Transverse colon (tissue), 4 donors: Measurements from ENCODE around the gene HS3ST4. TPM values are rescaled to one million over a fixed set of nuclear protein-coding genes. Genes with fewer than 3 reads are reported as not detected.

Experiments
- DNase-seq: peaks from one replicate; pipeline ENCODE4 v3.0.0-alpha.2; 2019
- H3K27ac ChIP-seq, 4 donors: fragments of 200-600 bp; sonication (generic); 2 replicates each; pipeline ENCODE4 v1.5.1; 2016 to 2018; ENCODE audit warnings: inconsistent platforms in 4 of 4
- H3K27me3 ChIP-seq: fragments of 200-600 bp; sonication (generic); 2 replicates; pipeline ENCODE4 v1.5.1; 2017; ENCODE audit warnings: inconsistent platforms
- H3K36me3 ChIP-seq, 4 donors: fragments of 200-600 bp; sonication (generic); 2 replicates each; pipeline ENCODE4 v1.5.1; 2017 to 2019; ENCODE audit warnings: inconsistent platforms in 4 of 4
- H3K4me1 ChIP-seq, 4 donors: fragments of 200-600 bp; sonication (generic); 2 replicates each; pipeline ENCODE4 v1.5.1; 2017 to 2020; ENCODE audit warnings: inconsistent platforms in 4 of 4
- H3K4me3 ChIP-seq, 4 donors: fragments of 200-600 bp; sonication (generic); 1 replicate in 1 of 4; 2 replicates in 3 of 4; pipeline versions ENCODE4 v1.5.1 to v1.6.1; 2017 to 2019; ENCODE audit warnings: inconsistent platforms in 4 of 4
- H3K9me3 ChIP-seq, 2 donors: fragments of 200-600 bp; sonication (generic); 2 replicates each; pipeline ENCODE4 v1.5.1; 2017 to 2019; ENCODE audit warnings: inconsistent platforms in 2 of 2
- EP300 ChIP-seq: sonication (generic); formaldehyde crosslinking; IDR thresholded peaks from one replicate; pipeline ENCODE4 v1.6.1; 2017; ENCODE audit warnings: antibody characterized with exemption, low read depth
- POLR2A ChIP-seq: fragments of 450-650 bp; IDR thresholded peaks from one replicate; pipeline ENCODE4 v1.6.1; 2016; ENCODE audit warnings: antibody characterized with exemption, mild to moderate bottlenecking, moderate library complexity
- POLR2AphosphoS5 ChIP-seq, 3 donors: sonication (generic); formaldehyde crosslinking; IDR thresholded peaks; one replicate each; pipeline ENCODE4 v1.6.1; 2016; ENCODE audit warnings: antibody characterized with exemption in 3 of 3
- WGBS, 2 donors: methylation state at CpG; one replicate each; pipeline ENCODE4 v1.1.5; 2018; ENCODE audit warnings: low coverage in 1 of 2; 5-methylcytosine and 5-hydroxymethylcytosine counted together
- in situ Hi-C, 4 donors: fragments of 200-750 bp; cut with MboI; loops; one replicate each; pipeline versions ENCODE4 v1.15.0 to v1.15.1; 2017; ENCODE audit warnings: low sequenced_read_pairs in 3 of 4, low pct_ligation_motif_present in 1 of 4, low pct_unique_long_range_greater_than_20kb in 1 of 4
- intact Hi-C: fragments of 100-400 bp; cut with DNase I; formaldehyde crosslinking; loops from one replicate; pipeline ENCODE4 v1.15.1; 2023; ENCODE audit warnings: low total_unique reads
- total RNA-seq, 4 donors: library from RNA; depleted of rRNA; stranded (reverse); fragments of >200 nt; gene quantifications; one replicate each; pipeline ENCODE4 v1.1.0, GENCODE V29; 2016
- TF ChIP-seq, protein P1 (sequence below), 5 experiments: fragments of 200-600 bp in 3 of 5; fragments of 450-650 bp in 2 of 5; sonication (generic) in 3 of 5; IDR thresholded peaks; 1 replicate in 2 of 5; 2 replicates in 3 of 5; pipeline ENCODE4 v1.5.1; 2016 to 2017; ENCODE audit warnings: antibody characterized with exemption in 5 of 5, inconsistent platforms in 3 of 5, mild to moderate bottlenecking in 2 of 5, moderate library complexity in 1 of 5

Gene HS3ST4
- total RNA-seq, 4 donors from 2014 or later: not detected

DNA sequence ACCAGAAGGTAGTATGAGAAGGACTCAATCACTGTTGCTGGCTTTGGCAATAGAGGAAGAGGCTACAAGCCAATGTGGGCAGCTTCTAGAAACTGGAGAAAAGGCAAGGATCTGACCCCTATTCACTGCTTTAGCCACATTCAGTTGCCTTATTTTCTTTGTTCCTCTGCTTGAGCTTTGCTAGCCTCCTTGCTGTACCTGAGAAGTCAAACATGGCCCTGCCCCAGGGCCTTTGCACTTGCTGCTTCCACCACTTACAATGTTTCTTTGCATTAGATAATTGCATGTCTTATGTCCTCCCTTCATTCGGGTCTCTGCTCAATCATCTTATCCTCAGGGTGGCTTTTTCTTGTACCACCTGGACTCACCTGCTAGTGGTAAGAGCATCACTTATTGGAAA lies 15.8 kb downstream of the HS3ST4 start:
- Histone ChIP-seq H3K4me3 (no peak overlapping the region), H3K27me3 (peaks cover 4% of the 10 kb centered on the region), H3K9me3 (no peaks in the 10 kb centered on the region), H3K27ac (no peak overlapping the region), H3K4me1 (no peaks in the 10 kb centered on the region), H3K36me3 (no peaks in the 10 kb centered on the region)
- in situ Hi-C loops: loop anchor here in 1 of 4 donors (25.0 kb wide), 1 partner anchor 470 kb away; no protein-coding TSS in a partner anchor
- DNase-seq: no peak
- 69 to 83% methylated on average over 1 of the region's 1 CpG for WGBS, 2 donors
- intact Hi-C loops: no loop called here
- TF ChIP-seq EP300: no peak

DNA sequence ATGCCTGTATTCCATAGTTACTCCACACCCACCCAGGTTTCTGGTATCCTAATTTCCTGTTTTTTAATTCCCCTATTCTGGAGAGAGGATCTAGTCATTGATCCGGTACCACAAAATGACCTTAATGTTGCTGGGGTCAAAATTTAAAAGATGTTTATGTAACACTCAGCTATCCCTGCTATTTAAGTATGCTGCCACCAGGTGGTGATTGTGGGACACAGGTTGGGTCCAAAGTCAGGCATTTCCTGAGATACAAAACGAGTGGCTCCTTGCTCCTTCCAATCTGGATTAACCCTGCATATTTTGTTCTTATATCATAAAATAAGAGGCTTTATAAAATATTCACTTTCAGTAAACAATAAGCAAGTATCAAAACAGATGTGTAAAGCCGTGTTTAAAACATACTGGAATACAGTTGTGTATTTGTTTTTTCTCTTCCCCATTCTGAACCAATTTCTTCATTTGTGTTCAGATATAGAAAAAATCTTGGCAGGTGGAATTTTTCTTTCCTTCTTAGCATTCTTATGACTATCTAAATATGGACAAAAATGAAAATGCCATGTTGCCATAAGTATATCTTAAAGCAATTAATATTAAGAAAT lies 16.3 kb downstream of the HS3ST4 start:
- WGBS, 2 donors: 37 to 62% methylated on average over 1 to 3 of the region's 3 CpGs
- DNase-seq: peak; percentile 10
- H3K4me1 ChIP-seq: no peaks in the 10 kb centered on the region
- no peaks in the 10 kb centered on the region for H3K9me3 ChIP-seq
- TF ChIP-seq, protein P1, sequence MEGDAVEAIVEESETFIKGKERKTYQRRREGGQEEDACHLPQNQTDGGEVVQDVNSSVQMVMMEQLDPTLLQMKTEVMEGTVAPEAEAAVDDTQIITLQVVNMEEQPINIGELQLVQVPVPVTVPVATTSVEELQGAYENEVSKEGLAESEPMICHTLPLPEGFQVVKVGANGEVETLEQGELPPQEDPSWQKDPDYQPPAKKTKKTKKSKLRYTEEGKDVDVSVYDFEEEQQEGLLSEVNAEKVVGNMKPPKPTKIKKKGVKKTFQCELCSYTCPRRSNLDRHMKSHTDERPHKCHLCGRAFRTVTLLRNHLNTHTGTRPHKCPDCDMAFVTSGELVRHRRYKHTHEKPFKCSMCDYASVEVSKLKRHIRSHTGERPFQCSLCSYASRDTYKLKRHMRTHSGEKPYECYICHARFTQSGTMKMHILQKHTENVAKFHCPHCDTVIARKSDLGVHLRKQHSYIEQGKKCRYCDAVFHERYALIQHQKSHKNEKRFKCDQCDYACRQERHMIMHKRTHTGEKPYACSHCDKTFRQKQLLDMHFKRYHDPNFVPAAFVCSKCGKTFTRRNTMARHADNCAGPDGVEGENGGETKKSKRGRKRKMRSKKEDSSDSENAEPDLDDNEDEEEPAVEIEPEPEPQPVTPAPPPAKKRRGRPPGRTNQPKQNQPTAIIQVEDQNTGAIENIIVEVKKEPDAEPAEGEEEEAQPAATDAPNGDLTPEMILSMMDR (IDR thresholded peaks at IDR 0.05): peak in 4 of 5 experiments; percentile 21 to 51 (median 35)
- TF ChIP-seq EP300 (no peak), POLR2AphosphoS5 (IDR thresholded peaks at IDR 0.05) (no peak), POLR2A (no peak)
- in situ Hi-C loops: loop anchor here in 1 of 4 donors (25.0 kb wide), 1 partner anchor 471 kb away; no protein-coding TSS in a partner anchor
- no peaks in the 10 kb centered on the region for H3K36me3 ChIP-seq
- no peak overlapping the region for H3K27ac ChIP-seq
- intact Hi-C loops: no loop called here
- no peak overlapping the region for H3K4me3 ChIP-seq
- peaks cover 4% of the 10 kb centered on the region for H3K27me3 ChIP-seq

- Histone ChIP-seq H3K9me3 (no peaks in the 10 kb centered on the region), H3K27me3 (peaks cover 4% of the 10 kb centered on the region), H3K4me3 (no peak overlapping the region), H3K4me1 (no peaks in the 10 kb centered on the region), H3K27ac (no peak overlapping the region), H3K36me3 (no peaks in the 10 kb centered on the region)
- 43% methylated on average over 7 of the region's 7 CpGs; no CpG with 5 or more reads in 1 of the 2 donors for WGBS, 2 donors
- TF ChIP-seq, protein P1 (IDR thresholded peaks at IDR 0.05): no peak
- no peak for TF ChIP-seq POLR2A
- no peak for DNase-seq
- in situ Hi-C loops (loop anchor here in 1 of 4 donors (25.0 kb wide), 1 partner anchor 472 kb away; no protein-coding TSS in a partner anchor), intact Hi-C loops (no loop called here)
Measured at GRCh38 chr16:25709213-25709612, 17.5 kb downstream of the HS3ST4 start.

DNA sequence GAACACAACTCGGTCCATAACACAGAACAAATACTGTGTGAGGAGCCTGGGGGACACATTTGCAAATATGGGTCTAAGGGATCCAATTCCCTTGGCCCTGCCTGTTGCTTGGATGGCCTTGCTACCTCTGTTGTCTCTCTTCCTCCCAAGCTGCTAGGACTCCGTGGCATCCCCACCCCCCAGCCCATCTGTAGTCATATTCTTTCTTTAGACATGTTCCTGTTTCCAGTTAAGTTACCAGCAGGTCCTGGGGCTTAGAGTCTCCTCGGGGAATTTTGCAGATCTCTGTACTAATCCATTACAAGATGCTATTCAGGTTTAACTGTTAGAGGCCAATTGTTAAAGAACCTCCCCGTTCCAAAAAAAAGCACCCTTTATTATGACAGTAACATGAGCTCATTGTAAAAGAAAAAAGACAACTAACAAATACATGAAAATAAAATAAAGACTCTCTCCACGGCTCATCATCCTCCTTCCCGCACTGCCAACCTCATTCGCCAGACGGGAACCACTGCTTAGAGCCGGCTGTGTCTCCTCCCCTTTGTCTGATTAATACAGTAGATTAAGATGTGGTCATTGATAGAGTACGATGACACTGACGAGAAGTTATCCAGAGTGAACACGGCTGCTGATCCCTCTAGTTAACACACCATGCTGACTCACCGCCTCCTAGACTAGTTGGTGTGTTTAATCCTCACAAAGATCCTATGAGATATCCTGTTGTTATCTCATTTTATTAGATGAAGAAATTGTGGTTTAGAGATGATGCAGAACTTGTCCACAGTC lies 22.2 kb downstream of the HS3ST4 start:
- in situ Hi-C loops (loop anchor here in 1 of 4 donors (25.0 kb wide), 1 partner anchor 477 kb away; no protein-coding TSS in a partner anchor), intact Hi-C loops (no loop called here)
- Histone ChIP-seq H3K4me1 (no peaks in the 10 kb centered on the region), H3K27ac (no peak overlapping the region), H3K4me3 (no peak overlapping the region), H3K27me3 (peaks cover 4% of the 10 kb centered on the region), H3K9me3 (no peaks in the 10 kb centered on the region), H3K36me3 (no peaks in the 10 kb centered on the region)
- no peak for DNase-seq
- 76 to 78% methylated on average over 12 to 13 of the region's 13 CpGs for WGBS, 2 donors
- TF ChIP-seq, protein P1 (IDR thresholded peaks at IDR 0.05): no peak
- TF ChIP-seq POLR2A (no peak), EP300 (no peak), POLR2AphosphoS5 (IDR thresholded peaks at IDR 0.05) (no peak)
